GM18499 (cell line): ENCODE results near the gene ZNF311.
"Not testable (repeated sequence)": the region's sequence is repeated elsewhere in the genome, so short reads cannot be mapped to it uniquely, and the experiment has no call there.

Source experiments
- ATAC-seq: cut with Tn5 transposase; IDR thresholded peaks from one replicate; pipeline ENCODE4 v1.9.1; 2021; ENCODE audit warnings: moderate number of reproducible peaks; ENCODE audit not compliant: insufficient read depth, unreplicated experiment

ZNF311 gene

DNA sequence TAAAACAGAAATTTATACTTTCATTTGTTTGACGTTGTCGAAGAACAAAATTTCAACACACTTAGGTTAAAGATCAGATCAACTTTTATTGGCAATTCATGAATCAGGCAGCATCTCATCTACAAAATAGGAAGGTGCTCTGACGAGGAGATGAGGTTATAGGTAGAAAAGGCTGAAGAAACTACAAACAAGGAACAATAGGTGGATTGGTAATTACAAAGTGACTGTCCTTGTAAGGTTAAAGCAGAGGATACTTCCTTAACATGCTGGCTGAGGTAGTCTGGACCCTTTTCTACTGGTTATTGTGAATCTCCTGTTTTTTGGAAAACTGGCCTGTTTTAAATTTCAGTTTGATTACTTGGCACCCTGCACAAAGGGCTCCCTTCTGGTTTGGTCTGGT lies 48.8 kb downstream of the ZNF311 start:
- no peak for ATAC-seq

- ATAC-seq, result no peak
Observed at GRCh38 chr6:28953585-28954258, 51.4 kb downstream of the ZNF311 start.

- no peak for ATAC-seq
Observed at GRCh38 chr6:28953039-28953584, 52.0 kb downstream of the ZNF311 start.

- not testable (repeated sequence) for ATAC-seq
Observed at GRCh38 chr6:28949656-28950195, 55.4 kb downstream of the ZNF311 start.

- no peak for ATAC-seq
Observed at GRCh38 chr6:28948782-28949486, 56.2 kb downstream of the ZNF311 start.

DNA sequence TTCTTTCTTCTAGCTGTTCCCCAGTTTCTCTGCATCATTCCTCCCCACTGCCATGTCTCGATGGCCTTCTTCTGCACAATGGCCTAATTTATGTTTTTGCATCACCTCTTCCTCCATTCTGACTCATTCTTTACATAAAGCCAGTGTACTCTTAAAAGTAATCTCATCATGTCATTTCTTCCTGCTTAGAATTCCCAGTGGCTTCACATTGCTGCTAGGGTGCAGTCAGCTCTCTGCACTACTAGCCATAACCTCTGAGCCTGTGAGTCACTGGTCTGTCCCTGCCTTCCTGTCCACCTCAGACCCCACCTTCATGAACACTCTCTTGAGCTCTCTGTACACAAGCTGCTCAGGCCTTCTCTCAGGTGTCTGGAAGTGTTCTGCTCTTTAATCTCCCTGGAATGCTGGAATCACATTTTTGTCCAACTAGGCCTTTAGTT lies 57.3 kb downstream of the ZNF311 start:
- no peak for ATAC-seq

- ATAC-seq, result no peak
Observed at GRCh38 chr6:28947067-28947765, 57.9 kb downstream of the ZNF311 start.

DNA sequence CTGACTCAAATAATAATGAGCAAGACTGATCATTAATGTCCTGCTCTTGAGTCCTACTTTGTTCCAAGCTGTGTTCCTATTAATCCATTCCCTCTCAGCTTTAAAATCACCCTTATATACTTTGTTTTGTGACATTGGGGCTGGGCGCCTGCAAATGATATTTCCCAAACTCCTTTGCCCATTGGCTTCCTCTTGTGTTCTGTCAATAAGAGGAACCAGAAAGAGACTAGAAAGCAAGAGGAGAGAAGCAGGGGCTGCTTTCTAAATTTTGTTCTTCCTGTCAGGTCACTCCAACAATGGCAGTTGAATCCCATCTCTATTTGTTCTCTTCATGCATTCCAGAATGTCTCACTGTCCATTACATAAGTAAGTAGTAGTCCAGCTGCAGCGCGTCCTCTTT lies 59.8 kb downstream of the ZNF311 start:
- ATAC-seq, result no peak
